Glomerular visceral epithelial cell (primary cell): ENCODE results near the gene MTHFD2L.
"Not testable (repeated sequence)": the region's sequence is repeated elsewhere in the genome, so short reads cannot be mapped to it uniquely, and the experiment has no call there.

Experiments used
- DNase-seq: peaks from one replicate; pipeline ENCODE4 v3.0.0-alpha.2; 2016; ENCODE audit errors: extremely low spot score

The MTHFD2L gene

GRCh38 chr4:74331944-74332343, 174.0 kb downstream of the MTHFD2L start:
- DNase-seq: no peak

- DNase-seq: no peak
These were observed 176.7 kb downstream of the MTHFD2L start for GRCh38 chr4:74334636-74335035.

GRCh38 chr4:74335341-74336021, 177.6 kb downstream of the MTHFD2L start:
- DNase-seq: no peak

- DNase-seq: no peak
These were observed 180.9 kb downstream of the MTHFD2L start for GRCh38 chr4:74338792-74339333.

GRCh38 chr4:74339501-74339900, 181.6 kb downstream of the MTHFD2L start:
- DNase-seq: no peak

GRCh38 chr4:74340421-74340820, 182.5 kb downstream of the MTHFD2L start:
- DNase-seq: not testable (repeated sequence)

- DNase-seq: no peak
These were observed 186.1 kb downstream of the MTHFD2L start for GRCh38 chr4:74344031-74344430.
